NB4 (cell line): Measurements from ENCODE around the gene DCHS1.

Experiments
- MYC ChIP-seq: IDR thresholded peaks from 2 replicates; pipeline ENCODE4 v1.6.1; 2011; ENCODE audit warnings: low read depth, low read length
- TF ChIP-seq, protein P1 (sequence below): IDR thresholded peaks from one replicate; pipeline ENCODE4 v1.5.1; 2012; ENCODE audit warnings: low read depth, low read length

DNA sequence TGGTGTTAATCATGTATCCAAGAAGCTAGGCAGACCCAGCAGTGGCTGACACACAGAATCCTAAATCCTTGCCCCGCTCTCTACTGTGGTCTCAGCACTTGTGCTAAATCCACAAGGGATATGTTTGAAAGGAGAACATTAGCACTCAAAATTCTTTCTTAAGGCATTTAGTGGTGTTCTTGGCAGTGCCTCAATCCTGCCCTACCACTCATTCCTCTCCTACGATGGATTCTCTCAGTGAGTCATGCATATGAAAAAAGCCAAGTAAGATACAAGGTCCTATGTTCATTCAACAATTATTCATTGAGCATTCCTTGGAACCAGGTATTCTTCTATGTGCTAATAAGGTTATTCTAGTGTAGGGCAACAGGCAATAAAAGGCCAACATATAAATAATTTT lies 83.4 kb downstream of the DCHS1 start:
- TF ChIP-seq, protein P1, sequence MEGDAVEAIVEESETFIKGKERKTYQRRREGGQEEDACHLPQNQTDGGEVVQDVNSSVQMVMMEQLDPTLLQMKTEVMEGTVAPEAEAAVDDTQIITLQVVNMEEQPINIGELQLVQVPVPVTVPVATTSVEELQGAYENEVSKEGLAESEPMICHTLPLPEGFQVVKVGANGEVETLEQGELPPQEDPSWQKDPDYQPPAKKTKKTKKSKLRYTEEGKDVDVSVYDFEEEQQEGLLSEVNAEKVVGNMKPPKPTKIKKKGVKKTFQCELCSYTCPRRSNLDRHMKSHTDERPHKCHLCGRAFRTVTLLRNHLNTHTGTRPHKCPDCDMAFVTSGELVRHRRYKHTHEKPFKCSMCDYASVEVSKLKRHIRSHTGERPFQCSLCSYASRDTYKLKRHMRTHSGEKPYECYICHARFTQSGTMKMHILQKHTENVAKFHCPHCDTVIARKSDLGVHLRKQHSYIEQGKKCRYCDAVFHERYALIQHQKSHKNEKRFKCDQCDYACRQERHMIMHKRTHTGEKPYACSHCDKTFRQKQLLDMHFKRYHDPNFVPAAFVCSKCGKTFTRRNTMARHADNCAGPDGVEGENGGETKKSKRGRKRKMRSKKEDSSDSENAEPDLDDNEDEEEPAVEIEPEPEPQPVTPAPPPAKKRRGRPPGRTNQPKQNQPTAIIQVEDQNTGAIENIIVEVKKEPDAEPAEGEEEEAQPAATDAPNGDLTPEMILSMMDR, result no peak
- TF ChIP-seq MYC, result no peak
